HTR-8/SVneo (cell line): Measurements from ENCODE around the gene NAB1.

ENCODE experiments used
- DNase-seq: peaks from one replicate; pipeline ENCODE4 v3.0.0; 2011; ENCODE audit warnings: low spot score, mixed read lengths; ENCODE audit not compliant: insufficient read length
- FAIRE-seq: peaks from 2 replicates; lab custom pipeline; 2011; peaks lifted over from hg19 to GRCh38; lab: Jason Lieb, UNC

The NAB1 gene

GRCh38 chr2:190635781-190636180, 13.1 kb upstream of the NAB1 start:
- no peak for FAIRE-seq
- DNase-seq: no peak

GRCh38 chr2:190636361-190636760, 12.5 kb upstream of the NAB1 start:
- DNase-seq: peak; percentile 66

GRCh38 chr2:190637281-190637734, 11.6 kb upstream of the NAB1 start:
- DNase-seq (no peak), FAIRE-seq (peak; percentile 26)

More at GRCh38 chr2:190636361-190636760, 12.5 kb upstream of the NAB1 start:
- peak; percentile 83 for FAIRE-seq

GRCh38 chr2:190637903-190638618, 10.8 kb upstream of the NAB1 start:
- DNase-seq (no peak), FAIRE-seq (peak; percentile 23)

- no peak for DNase-seq
- FAIRE-seq: no peak
Measured at GRCh38 chr2:190640117-190640516, 8.8 kb upstream of the NAB1 start.

GRCh38 chr2:190641469-190641868, 7.4 kb upstream of the NAB1 start:
- DNase-seq: no peak
- peak; percentile 66 for FAIRE-seq

GRCh38 chr2:190646780-190647522, 1.9 kb upstream of the NAB1 start:
- FAIRE-seq (no peak), DNase-seq (no peak)

- peak; percentile 86 for FAIRE-seq
- peak; percentile 86 for DNase-seq
Measured at GRCh38 chr2:190648289-190649034, 421 bp upstream of the NAB1 start.

GRCh38 chr2:190649798-190650390, 1.0 kb downstream of the NAB1 start:
- FAIRE-seq (peak; percentile 16), DNase-seq (no peak)

GRCh38 chr2:190651413-190651812, 2.5 kb downstream of the NAB1 start:
- DNase-seq (no peak), FAIRE-seq (no peak)

GRCh38 chr2:190653231-190653630, 4.3 kb downstream of the NAB1 start:
- FAIRE-seq (no peak), DNase-seq (no peak)

- no peak for FAIRE-seq
- no peak for DNase-seq
Measured at GRCh38 chr2:190653931-190654330, 5.0 kb downstream of the NAB1 start.

GRCh38 chr2:190655113-190655512, 6.2 kb downstream of the NAB1 start:
- FAIRE-seq (no peak), DNase-seq (no peak)

- FAIRE-seq (no peak), DNase-seq (no peak)
Measured at GRCh38 chr2:190655570-190655969, 6.7 kb downstream of the NAB1 start.

- DNase-seq: no peak
- no peak for FAIRE-seq
Measured at GRCh38 chr2:190656301-190656700, 7.4 kb downstream of the NAB1 start.

- FAIRE-seq: no peak
Measured at GRCh38 chr2:190657474-190658255, 8.8 kb downstream of the NAB1 start.

GRCh38 chr2:190659553-190659952, 10.7 kb downstream of the NAB1 start:
- DNase-seq (no peak), FAIRE-seq (peak; percentile 42)

More at GRCh38 chr2:190657474-190658255, 8.8 kb downstream of the NAB1 start:
- no peak for DNase-seq

- DNase-seq (no peak), FAIRE-seq (no peak)
Measured at GRCh38 chr2:190662754-190663153, 13.9 kb downstream of the NAB1 start.

GRCh38 chr2:190663348-190663747, 14.5 kb downstream of the NAB1 start:
- DNase-seq (no peak), FAIRE-seq (no peak)

- no peak for FAIRE-seq
- DNase-seq: no peak
Measured at GRCh38 chr2:190663839-190664238, 15.0 kb downstream of the NAB1 start.
